ENCODE data around the gene B9D1.
A peak's percentile ranks its signal among the peaks of the same experiment; 100 is the strongest.

Gene B9D1

GRCh38 chr17:19388791-19389785, 26.6 kb upstream of the B9D1 start:
- DNase-seq: no peak

GRCh38 chr17:19387921-19388521, 25.5 kb upstream of the B9D1 start:
- no peak for DNase-seq

GRCh38 chr17:19386974-19387920, 24.7 kb upstream of the B9D1 start, which contains the start of gene MFAP4:
TSS of gene MFAP4 (minus strand) at chr17:19387190. CDS start at chr17:19387155, 35 bp downstream.
- DNase-seq: no peak

GRCh38 chr17:19386051-19386929, 23.8 kb upstream of the B9D1 start:
- DNase-seq: no peak

GRCh38 chr17:19385521-19385983, 23.0 kb upstream of the B9D1 start:
- no peak for DNase-seq

- DNase-seq: no peak
These were observed 22.3 kb upstream of the B9D1 start for GRCh38 chr17:19384723-19385391.

- no peak for DNase-seq
These were observed 21.4 kb upstream of the B9D1 start for GRCh38 chr17:19383681-19384470.

GRCh38 chr17:19382531-19383444, 20.3 kb upstream of the B9D1 start:
- no peak for DNase-seq

- no peak for DNase-seq
These were observed 19.4 kb upstream of the B9D1 start for GRCh38 chr17:19381741-19382444.

GRCh38 chr17:19381361-19381740, 18.8 kb upstream of the B9D1 start:
- DNase-seq: no peak

- no peak for DNase-seq
These were observed 18.2 kb upstream of the B9D1 start for GRCh38 chr17:19380481-19381301.

GRCh38 chr17:19379361-19380065, 17.0 kb upstream of the B9D1 start:
- DNase-seq: no peak

GRCh38 chr17:19378416-19379360, 16.2 kb upstream of the B9D1 start, which contains the start of gene MAPK7:
TSS of gene MAPK7 (plus strand) at chr17:19378498. CDS start at chr17:19378901, 403 bp downstream.
- DNase-seq: no peak

GRCh38 chr17:19377602-19378415, 15.3 kb upstream of the B9D1 start:
- peak; percentile 95 for DNase-seq

- DNase-seq: no peak
These were observed 14.3 kb upstream of the B9D1 start for GRCh38 chr17:19376811-19377210.
